Measurements from ENCODE around the gene SYT1.
"Not testable (repeated sequence)": the region's sequence is repeated elsewhere in the genome, so short reads cannot be mapped to it uniquely, and the experiment has no call there.

GRCh38 chr12:79426744-79427143 is 562.2 kb downstream of the SYT1 start:
- TF ChIP-seq ARNT (IDR thresholded peaks at IDR 0.05); ZNF384 (IDR thresholded peaks at IDR 0.05); FOXA1 (IDR thresholded peaks at IDR 0.05); L3MBTL2 (conservative IDR thresholded peaks at IDR 0.05); SP1 (IDR thresholded peaks at IDR 0.05); FOXK2 (IDR thresholded peaks at IDR 0.05); PKNOX1 (IDR thresholded peaks at IDR 0.05); ELF4 (IDR thresholded peaks at IDR 0.05); SUZ12 (IDR thresholded peaks at IDR 0.05); FOXM1 (IDR thresholded peaks at IDR 0.05; ENCODE audit: borderline replicate concordance): not testable (repeated sequence)
